Measurements from ENCODE around the gene DOK5. TPM values are rescaled to one million over a fixed set of nuclear protein-coding genes. Genes with fewer than 3 reads are reported as not detected.

Gene DOK5
- total and polyA plus RNA-seq, 2 of the 4 experiments (the other 2 are of a cell fraction) = 2.8 to 3.9 TPM

GRCh38 chr20:54657268-54657826, 182.0 kb downstream of the DOK5 start:
- H2AK9ac ChIP-seq (replicated peaks; ENCODE audit: low read depth, low read length, poor library complexity) = no peak overlapping the region
- no peak overlapping the region for H3K27ac ChIP-seq (ENCODE audit: insufficient read depth, low read length)
- no peak overlapping the region for H2BK5ac ChIP-seq (ENCODE audit: low read depth, low read length, poor library complexity, severe bottlenecking)
- H3K56ac ChIP-seq (ENCODE audit: extremely low read depth, insufficient read depth, low read length) = no peak overlapping the region
- in situ Hi-C loops (cut with MboI; ENCODE audit: low sequenced_read_pairs) (no loop called here), dilution Hi-C loops (cut with HindIII; ENCODE audit: low sequenced_read_pairs, unreplicated experiment) (no loop called here), intact Hi-C loops (cut with micrococcal nuclease) (loop anchor here (10.0 kb wide), 1 partner anchor 1687 kb away; no protein-coding TSS in a partner anchor)
- no peak overlapping the region for H3K23ac ChIP-seq (ENCODE audit: low read depth, low read length)
- H2AFZ ChIP-seq (replicated peaks; ENCODE audit: low read length, poor library complexity) = no peak overlapping the region
- H3K18ac ChIP-seq (ENCODE audit: low read depth, low read length) = no peak overlapping the region
- no peak overlapping the region for H2BK120ac ChIP-seq (ENCODE audit: low read depth, low read length)
- no peak overlapping the region for H3K4me3 ChIP-seq (ENCODE audit: insufficient read depth, low read depth, low read length)
- H3K4me1 ChIP-seq (ENCODE audit: control insufficient read depth, insufficient read depth, low read length) = no peaks in the 10 kb centered on the region
- CTCF ChIA-PET = no interaction called here
- WGBS, 2 experiments (ENCODE audit: extremely low coverage in 2 of 2, insufficient read length in 1 of 2) = no CpG with 5 or more reads among the region's 2 CpGs
- H4K20me1 ChIP-seq (ENCODE audit: insufficient read depth, low read length) = no peaks in the 10 kb centered on the region
- H3K4me2 ChIP-seq (ENCODE audit: low read depth, low read length) = no peak overlapping the region
- no peaks in the 10 kb centered on the region for H3K9me3 ChIP-seq (ENCODE audit: control insufficient read depth, insufficient read depth, low read length)
- H2BK15ac ChIP-seq (ENCODE audit: low read depth, low read length) = no peak overlapping the region
- H3K79me1 ChIP-seq (ENCODE audit: low read depth in 1 of 2, low read length in 2 of 2) = no peaks in the 10 kb centered on the region
- no peak overlapping the region for H3K4ac ChIP-seq (ENCODE audit: low read depth, low read length)
- ATAC-seq (ENCODE audit: low read depth) (no peak), DNase-seq (no peak)
- no peak for TF ChIP-seq ELK1 (IDR thresholded peaks at IDR 0.05; ENCODE audit: borderline replicate concordance, low read depth, low read length)
- no peak for TF ChIP-seq MAFK (IDR thresholded peaks at IDR 0.05; ENCODE audit: low read depth, low read length)
- no peak for TF ChIP-seq RFX5 (IDR thresholded peaks at IDR 0.05; ENCODE audit: low read depth, low read length)
- no peak for TF ChIP-seq BHLHE40 (IDR thresholded peaks at IDR 0.05; ENCODE audit: low read depth, low read length)
- TF ChIP-seq MAZ (IDR thresholded peaks at IDR 0.05; ENCODE audit: borderline replicate concordance, low read depth, low read length) = no peak
- TF ChIP-seq SMC3 (IDR thresholded peaks at IDR 0.05; ENCODE audit: low read depth, low read length) = no peak
- TF ChIP-seq NFE2L2 (IDR thresholded peaks at IDR 0.05; ENCODE audit: low read depth, low read length) = no peak
- no peak for TF ChIP-seq FOS (IDR thresholded peaks at IDR 0.05; ENCODE audit: low read depth, low read length)
- TF ChIP-seq CEBPB (IDR thresholded peaks at IDR 0.05; ENCODE audit: low read depth, low read length) = no peak
- no peak for TF ChIP-seq MXI1 (IDR thresholded peaks at IDR 0.05; ENCODE audit: borderline replicate concordance, low read depth, low read length)
- TF ChIP-seq RCOR1 (IDR thresholded peaks at IDR 0.05; ENCODE audit: insufficient replicate concordance, low read length) = no peak
- TF ChIP-seq RAD21 (IDR thresholded peaks at IDR 0.05; ENCODE audit: low read length) = no peak
- TF ChIP-seq USF2 (IDR thresholded peaks at IDR 0.05; ENCODE audit: low read depth, low read length) = no peak
- no peak overlapping the region for H4K5ac ChIP-seq (ENCODE audit: low read depth, low read length)
- no peak overlapping the region for H4K8ac ChIP-seq (ENCODE audit: low read depth in 2 of 2, low read length in 2 of 2)
- no peak overlapping the region for H4K91ac ChIP-seq (ENCODE audit: insufficient read depth, low read depth, low read length)
- no peaks in the 10 kb centered on the region for H3K9me1 ChIP-seq (ENCODE audit: insufficient read depth, low read length)
- H2BK20ac ChIP-seq (ENCODE audit: low read depth, low read length) = no peak overlapping the region
- H3K27me3 ChIP-seq (ENCODE audit: control insufficient read depth, insufficient read depth, low read length) = no peaks in the 10 kb centered on the region
- H3K14ac ChIP-seq (replicated peaks; ENCODE audit: low read depth, low read length) = no peak overlapping the region
- H3K36me3 ChIP-seq (ENCODE audit: control insufficient read depth, insufficient read depth, low read length) = no peaks in the 10 kb centered on the region
- no peak overlapping the region for H3K9ac ChIP-seq (ENCODE audit: low read depth, low read length)
- H2AK5ac ChIP-seq (ENCODE audit: low read depth, low read length) = no peak overlapping the region
- BruUV-seq (replicated peaks) = no TSS peak
- POLR2A ChIA-PET (ENCODE audit: unreplicated experiment) = no interaction called here
